Measurements from ENCODE around the gene LIN9.

DNA sequence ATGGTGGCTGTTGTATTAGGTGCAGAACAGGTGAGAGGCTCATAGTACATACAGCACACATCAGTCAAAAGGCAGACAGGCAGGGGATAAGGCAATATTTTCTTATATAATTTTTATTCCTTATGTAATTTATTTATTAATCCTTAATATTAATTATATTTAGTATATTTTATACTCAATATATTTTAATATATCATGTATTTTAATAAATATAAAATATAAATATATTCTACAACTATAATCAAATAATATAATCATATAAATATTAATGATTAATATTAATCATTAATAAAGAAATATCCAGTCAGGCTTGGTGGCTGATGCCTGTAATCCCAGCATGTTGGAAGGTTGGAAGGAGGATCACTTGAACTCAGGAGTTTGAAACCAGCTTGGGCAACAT lies 104.8 kb downstream of the LIN9 start:
- TF ChIP-seq, protein P1, sequence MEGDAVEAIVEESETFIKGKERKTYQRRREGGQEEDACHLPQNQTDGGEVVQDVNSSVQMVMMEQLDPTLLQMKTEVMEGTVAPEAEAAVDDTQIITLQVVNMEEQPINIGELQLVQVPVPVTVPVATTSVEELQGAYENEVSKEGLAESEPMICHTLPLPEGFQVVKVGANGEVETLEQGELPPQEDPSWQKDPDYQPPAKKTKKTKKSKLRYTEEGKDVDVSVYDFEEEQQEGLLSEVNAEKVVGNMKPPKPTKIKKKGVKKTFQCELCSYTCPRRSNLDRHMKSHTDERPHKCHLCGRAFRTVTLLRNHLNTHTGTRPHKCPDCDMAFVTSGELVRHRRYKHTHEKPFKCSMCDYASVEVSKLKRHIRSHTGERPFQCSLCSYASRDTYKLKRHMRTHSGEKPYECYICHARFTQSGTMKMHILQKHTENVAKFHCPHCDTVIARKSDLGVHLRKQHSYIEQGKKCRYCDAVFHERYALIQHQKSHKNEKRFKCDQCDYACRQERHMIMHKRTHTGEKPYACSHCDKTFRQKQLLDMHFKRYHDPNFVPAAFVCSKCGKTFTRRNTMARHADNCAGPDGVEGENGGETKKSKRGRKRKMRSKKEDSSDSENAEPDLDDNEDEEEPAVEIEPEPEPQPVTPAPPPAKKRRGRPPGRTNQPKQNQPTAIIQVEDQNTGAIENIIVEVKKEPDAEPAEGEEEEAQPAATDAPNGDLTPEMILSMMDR (IDR thresholded peaks at IDR 0.05): no peak
- no peak for TF ChIP-seq POLR2A (IDR thresholded peaks at IDR 0.05)
- TF ChIP-seq POLR2AphosphoS5 (IDR thresholded peaks at IDR 0.05): no peak
